Measurements from ENCODE around the gene PRR16.

DNA sequence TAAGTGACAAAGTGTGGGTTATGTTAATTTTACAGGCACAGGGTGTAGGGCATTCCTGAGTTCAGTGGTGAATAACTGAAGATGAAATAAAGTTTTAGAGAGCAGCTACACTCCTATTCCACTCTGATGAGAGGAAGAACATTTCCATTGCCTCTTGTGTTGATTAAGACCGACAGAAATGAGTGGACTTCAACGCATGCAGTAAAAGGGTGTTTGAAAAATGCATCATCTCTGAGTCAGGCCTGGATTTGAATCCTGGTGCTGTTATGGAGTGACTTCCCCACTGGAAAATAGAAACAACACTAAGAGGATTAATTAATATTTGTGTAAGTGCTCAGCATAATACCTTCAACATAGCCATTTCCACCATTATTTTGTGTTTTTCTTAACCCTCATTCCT is 86.3 kb downstream of the PRR16 start:
- TF ChIP-seq, protein P1, sequence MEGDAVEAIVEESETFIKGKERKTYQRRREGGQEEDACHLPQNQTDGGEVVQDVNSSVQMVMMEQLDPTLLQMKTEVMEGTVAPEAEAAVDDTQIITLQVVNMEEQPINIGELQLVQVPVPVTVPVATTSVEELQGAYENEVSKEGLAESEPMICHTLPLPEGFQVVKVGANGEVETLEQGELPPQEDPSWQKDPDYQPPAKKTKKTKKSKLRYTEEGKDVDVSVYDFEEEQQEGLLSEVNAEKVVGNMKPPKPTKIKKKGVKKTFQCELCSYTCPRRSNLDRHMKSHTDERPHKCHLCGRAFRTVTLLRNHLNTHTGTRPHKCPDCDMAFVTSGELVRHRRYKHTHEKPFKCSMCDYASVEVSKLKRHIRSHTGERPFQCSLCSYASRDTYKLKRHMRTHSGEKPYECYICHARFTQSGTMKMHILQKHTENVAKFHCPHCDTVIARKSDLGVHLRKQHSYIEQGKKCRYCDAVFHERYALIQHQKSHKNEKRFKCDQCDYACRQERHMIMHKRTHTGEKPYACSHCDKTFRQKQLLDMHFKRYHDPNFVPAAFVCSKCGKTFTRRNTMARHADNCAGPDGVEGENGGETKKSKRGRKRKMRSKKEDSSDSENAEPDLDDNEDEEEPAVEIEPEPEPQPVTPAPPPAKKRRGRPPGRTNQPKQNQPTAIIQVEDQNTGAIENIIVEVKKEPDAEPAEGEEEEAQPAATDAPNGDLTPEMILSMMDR (IDR thresholded peaks at IDR 0.05; ENCODE audit: poor library complexity) = no peak
- no peak for TF ChIP-seq EZH2 (IDR thresholded peaks at IDR 0.05; ENCODE audit: borderline replicate concordance)
